H1 (cell line): ENCODE data around the gene BRINP3. TPM values are rescaled to one million over a fixed set of nuclear protein-coding genes. Genes with fewer than 3 reads are reported as not detected.

Experiments used
- CTCF ChIA-PET: fragments of 300-600 bp; sonication (Branson Sonifier 250); formaldehyde crosslinking; loops from one replicate; lab custom pipeline; 2021; ENCODE audit not compliant: partially characterized antibody; lab: Charles Lee
- POLR2A ChIA-PET: fragments of 300-600 bp; sonication (Branson Sonifier 250); formaldehyde crosslinking; loops from one replicate; lab custom pipeline; 2021; ENCODE audit warnings: inconsistent platforms; ENCODE audit not compliant: partially characterized antibody; lab: Charles Lee
- DNase-seq, 2 experiments: peaks; one replicate each; pipeline versions ENCODE4 v3.0.0 to v3.0.0-alpha.2; 2010 to 2022; ENCODE audit warnings: low spot score in 2 of 2, low read depth in 1 of 2, mixed read lengths in 1 of 2
- FAIRE-seq: peaks from 2 replicates; lab custom pipeline; 2011; peaks lifted over from hg19 to GRCh38; lab: Jason Lieb, UNC
- H2AFZ ChIP-seq: 2 replicates; pipeline ENCODE4 v1.8.1; 2012; ENCODE audit warnings: low read length, inconsistent platforms
- H2AK5ac ChIP-seq: 2 replicates; pipeline ENCODE4 v1.6.1; 2013; ENCODE audit warnings: low read depth, low read length
- H2BK120ac ChIP-seq: replicated peaks from 2 replicates; pipeline ENCODE3; 2013; ENCODE audit warnings: low read depth, low read length, inconsistent platforms
- H2BK12ac ChIP-seq: 2 replicates; pipeline ENCODE4 v1.6.1; 2013; ENCODE audit warnings: low read depth, low read length
- H2BK15ac ChIP-seq: 2 replicates; pipeline ENCODE4 v1.6.1; 2013; ENCODE audit warnings: low read length
- H2BK20ac ChIP-seq: 2 replicates; pipeline ENCODE4 v1.6.1; 2013; ENCODE audit warnings: low read length
- H2BK5ac ChIP-seq: 2 replicates; pipeline ENCODE4 v1.6.1; 2013; ENCODE audit warnings: low read depth, low read length
- H3K14ac ChIP-seq: 2 replicates; pipeline ENCODE4 v1.6.1; 2013; ENCODE audit warnings: inconsistent platforms; ENCODE audit not compliant: insufficient read length
- H3K18ac ChIP-seq: 2 replicates; pipeline ENCODE4 v1.6.1; 2013; ENCODE audit warnings: low read length; ENCODE audit errors: extremely low read depth
- H3K23ac ChIP-seq: 2 replicates; pipeline ENCODE4 v1.6.1; 2013; ENCODE audit warnings: inconsistent platforms; ENCODE audit not compliant: insufficient read length
- H3K23me2 ChIP-seq: 2 replicates; pipeline ENCODE4 v1.6.1; 2013; ENCODE audit warnings: low read depth, low read length
- H3K27ac ChIP-seq: 2 replicates; pipeline ENCODE4 v1.6.1; 2011; ENCODE audit warnings: low read depth, low read length, inconsistent platforms
- H3K27me3 ChIP-seq, 4 experiments: replicated peaks in 1 of 4; 1 replicate in 1 of 4; 2 replicates in 3 of 4; pipeline versions ENCODE4 v1.6.1 to v1.8.1; 2011 to 2013; ENCODE audit warnings: low read length in 3 of 4, mild to moderate bottlenecking in 3 of 4, inconsistent platforms in 2 of 4, mixed read lengths in 2 of 4, moderate library complexity in 1 of 4; ENCODE audit not compliant: control insufficient read depth in 3 of 4, insufficient read depth in 3 of 4; ENCODE audit errors: extremely low read depth in 1 of 4
- H3K36me3 ChIP-seq, 4 experiments: 2 replicates each; pipeline versions ENCODE4 v1.6.1 to v1.8.1; 2011 to 2013; ENCODE audit warnings: mild to moderate bottlenecking in 4 of 4, low read length in 3 of 4, moderate library complexity in 2 of 4, control low read depth in 1 of 4, inconsistent platforms in 1 of 4; ENCODE audit not compliant: insufficient read depth in 4 of 4, control insufficient read depth in 2 of 4
- H3K4ac ChIP-seq: replicated peaks from 2 replicates; pipeline ENCODE3; 2013; ENCODE audit warnings: low read length, low read depth, mixed read lengths, inconsistent platforms; ENCODE audit not compliant: insufficient read length
- H3K4me1 ChIP-seq, 4 experiments: replicated peaks in 1 of 4; 1 replicate in 1 of 4; 2 replicates in 3 of 4; pipeline versions ENCODE4 v1.6.1 to v1.8.1; 2011 to 2013; ENCODE audit warnings: low read length in 3 of 4, inconsistent platforms in 2 of 4, mixed read lengths in 1 of 4; ENCODE audit not compliant: insufficient read depth in 4 of 4, control insufficient read depth in 3 of 4
- H3K4me2 ChIP-seq, 2 experiments: 2 replicates each; pipeline versions ENCODE4 v1.6.1 to v1.8.1; 2011 to 2013; ENCODE audit warnings: low read depth in 2 of 2, low read length in 2 of 2, control low read depth in 1 of 2, inconsistent platforms in 1 of 2, mild to moderate bottlenecking in 1 of 2; ENCODE audit not compliant: insufficient read depth in 1 of 2
- H3K4me3 ChIP-seq, 4 experiments: fragments of 200-600, 300-600 bp in 1 of 4; sonication (generic), shearing (Covaris generic), sonication (Bioruptor Twin) in 1 of 4; 2 replicates each; pipeline versions ENCODE4 v1.5.1 to v1.8.1; 2011 to 2016; ENCODE audit warnings: low read length in 4 of 4, low read depth in 3 of 4, control low read depth in 2 of 4, inconsistent platforms in 2 of 4, mild to moderate bottlenecking in 2 of 4, mixed read lengths in 1 of 4, moderate library complexity in 1 of 4; ENCODE audit not compliant: insufficient read depth in 2 of 4; ENCODE audit errors: extremely low read depth in 1 of 4
- H3K56ac ChIP-seq: replicated peaks from 2 replicates; pipeline ENCODE3; 2013; ENCODE audit warnings: low read depth, mild to moderate bottlenecking, mixed read lengths, low read length, inconsistent platforms; ENCODE audit not compliant: insufficient read length
- H3K79me1 ChIP-seq: 2 replicates; pipeline ENCODE4 v1.6.1; 2013; ENCODE audit warnings: low read depth, low read length, control low read depth
- H3K79me2 ChIP-seq, 2 experiments: 2 replicates each; pipeline versions ENCODE4 v1.6.1 to v1.8.1; 2012 to 2013; ENCODE audit warnings: low read length in 2 of 2, mild to moderate bottlenecking in 2 of 2, inconsistent platforms in 1 of 2; ENCODE audit not compliant: insufficient read depth in 2 of 2, control insufficient read depth in 1 of 2
- H3K9ac ChIP-seq, 4 experiments: replicated peaks in 1 of 4; 1 replicate in 1 of 4; 2 replicates in 3 of 4; pipeline versions ENCODE4 v1.6.1 to v1.8.1; 2011 to 2013; ENCODE audit warnings: low read depth in 3 of 4, low read length in 3 of 4, control low read depth in 2 of 4, mild to moderate bottlenecking in 2 of 4, moderate library complexity in 2 of 4, inconsistent platforms in 1 of 4; ENCODE audit errors: extremely low read depth in 1 of 4
- H3K9me3 ChIP-seq, 2 experiments: 2 replicates each; pipeline versions ENCODE4 v1.6.1 to v1.8.1; 2012 to 2013; ENCODE audit warnings: mild to moderate bottlenecking in 2 of 2, moderate library complexity in 2 of 2, control low read depth in 1 of 2, inconsistent platforms in 1 of 2, low read depth in 1 of 2, low read length in 1 of 2, mixed read lengths in 1 of 2; ENCODE audit not compliant: insufficient read depth in 2 of 2
- H4K20me1 ChIP-seq, 2 experiments: replicated peaks in 1 of 2; 2 replicates each; pipeline versions ENCODE3 to v1.8.1; 2011 to 2013; ENCODE audit warnings: inconsistent platforms in 2 of 2, low read length in 2 of 2, mild to moderate bottlenecking in 1 of 2; ENCODE audit not compliant: insufficient read depth in 2 of 2, control insufficient read depth in 1 of 2
- H4K5ac ChIP-seq: 2 replicates; pipeline ENCODE4 v1.6.1; 2013; ENCODE audit warnings: low read length, low read depth, mixed read lengths, inconsistent platforms; ENCODE audit not compliant: insufficient read length
- H4K8ac ChIP-seq: 2 replicates; pipeline ENCODE4 v1.8.0; 2013; ENCODE audit warnings: mild to moderate bottlenecking, moderate library complexity, low read length, inconsistent platforms; ENCODE audit not compliant: insufficient read depth; ENCODE audit errors: extremely low read depth
- H4K91ac ChIP-seq: replicated peaks from 2 replicates; pipeline ENCODE3; 2013; ENCODE audit warnings: low read length, mixed read lengths, inconsistent platforms; ENCODE audit not compliant: insufficient read length
- CTBP2 ChIP-seq: IDR thresholded peaks from 2 replicates; pipeline ENCODE4 v1.7.0; 2011; ENCODE audit warnings: borderline replicate concordance, mild to moderate bottlenecking, moderate library complexity, mixed read lengths, low read length; ENCODE audit not compliant: insufficient read depth, insufficient read length
- NRF1 ChIP-seq: IDR thresholded peaks from 2 replicates; pipeline ENCODE4 v1.6.1; 2011; ENCODE audit warnings: mild to moderate bottlenecking, low read depth, low read length, improper control_type of control experiment
- TAF1 ChIP-seq: IDR thresholded peaks from 2 replicates; pipeline ENCODE4 v1.6.1; 2011; ENCODE audit warnings: mild to moderate bottlenecking, low read depth, low read length
- WGBS, 2 experiments: shearing (Covaris generic) in 1 of 2; methylation state at CpG; one replicate each; pipeline versions ENCODE4 v1.1.6 to v1.1.7; 2013 to 2015; ENCODE audit warnings: low lambda C conversion rate in 2 of 2, mixed read lengths in 2 of 2, inconsistent platforms in 1 of 2, low coverage in 1 of 2, missing lambda C conversion rate in 1 of 2; ENCODE audit not compliant: insufficient replicate concordance in 2 of 2, insufficient coverage in 1 of 2, insufficient read length in 1 of 2; ENCODE audit errors: extremely low coverage in 1 of 2, missing lambda C conversion rate in 1 of 2; 5-methylcytosine and 5-hydroxymethylcytosine counted together
- polyA plus RNA-seq, 7 experiments: library from polyadenylated mRNA; depleted of rRNA in 3 of 7; stranded (reverse) in 5 of 7; unstranded in 2 of 7; fragments of >200 nt in 5 of 7; fragments of 200-250 nt in 2 of 7; gene quantifications; 1 replicate in 5 of 7; 2 replicates in 1 of 7; 4 replicates in 1 of 7; pipeline versions ENCODE4 v1.2.1 to v1.2.3, GENCODE V29; 2011 to 2013; ENCODE audit warnings: missing spikeins in 2 of 7, mixed read lengths in 2 of 7
- total RNA-seq: library from RNA; stranded (reverse); fragmentation: NEBNext Ultra II Directional; extraction: Animal tissue kit (Norgen Biotek cat#: 25700); gene quantifications from 2 replicates; pipeline ENCODE4 v1.2.1, GENCODE V29; 2021

Gene BRINP3
- total and polyA plus RNA-seq, 2 of the 8 experiments (the other 6 are each of a cell fraction or from before 2014, with no cell fraction given): not detected

- Histone ChIP-seq H3K79me2 (no peaks in the 10 kb centered on the region), H3K27me3 (no peaks in the 10 kb centered on the region), H3K4me1 (no peaks in the 10 kb centered on the region), H2AFZ (no peak overlapping the region)
- no peak for TF ChIP-seq CTBP2
- TF ChIP-seq TAF1: no peak
- TF ChIP-seq NRF1: no peak
- TF ChIP-seq, all 59 proteins: peak for 0
- ChIA-PET CTCF (no interaction called here), POLR2A (no interaction called here)
- Histone ChIP-seq H3K4ac (no peak overlapping the region), H3K23ac (no peak overlapping the region), H2BK12ac (no peak overlapping the region), H3K9me3 (peaks cover 5 to 7% of the 10 kb centered on the region in 2 experiments), H3K4me2 (no peak overlapping the region), H3K79me1 (no peaks in the 10 kb centered on the region), H3K18ac (no peak overlapping the region), H3K27ac (no peak overlapping the region), H4K20me1 (no peaks in the 10 kb centered on the region), H4K8ac (no peak overlapping the region), H4K91ac (no peak overlapping the region), H4K5ac (no peak overlapping the region), H2BK15ac (no peak overlapping the region), H2AK5ac (no peak overlapping the region), H3K14ac (no peak overlapping the region), H3K36me3 (no peaks in the 10 kb centered on the region), H3K9ac (no peak overlapping the region), H3K23me2 (no peaks in the 10 kb centered on the region), H2BK5ac (no peak overlapping the region), H3K4me3 (no peak overlapping the region), H3K56ac (no peak overlapping the region), H2BK20ac (no peak overlapping the region), H2BK120ac (no peak overlapping the region)
- FAIRE-seq (no peak), DNase-seq (no peak)
- WGBS, 2 experiments: 97% methylated on average over 2 of the region's 2 CpGs; no CpG with 5 or more reads in 1 of the 2 experiments
Measured at GRCh38 chr1:190205713-190206112, 272.0 kb downstream of the BRINP3 start.
